HG02840 (cell line): ENCODE measurements around the gene WDR70.
"Not testable (repeated sequence)": the region's sequence is repeated elsewhere in the genome, so short reads cannot be mapped to it uniquely, and the experiment has no call there.

ENCODE experiments used
- ATAC-seq: cut with Tn5 transposase; IDR thresholded peaks from one replicate; pipeline ENCODE4 v1.9.1; 2021; ENCODE audit warnings: mild to moderate bottlenecking, moderate library complexity, moderate number of reproducible peaks; ENCODE audit not compliant: unreplicated experiment, low FRiP score

WDR70 gene

DNA sequence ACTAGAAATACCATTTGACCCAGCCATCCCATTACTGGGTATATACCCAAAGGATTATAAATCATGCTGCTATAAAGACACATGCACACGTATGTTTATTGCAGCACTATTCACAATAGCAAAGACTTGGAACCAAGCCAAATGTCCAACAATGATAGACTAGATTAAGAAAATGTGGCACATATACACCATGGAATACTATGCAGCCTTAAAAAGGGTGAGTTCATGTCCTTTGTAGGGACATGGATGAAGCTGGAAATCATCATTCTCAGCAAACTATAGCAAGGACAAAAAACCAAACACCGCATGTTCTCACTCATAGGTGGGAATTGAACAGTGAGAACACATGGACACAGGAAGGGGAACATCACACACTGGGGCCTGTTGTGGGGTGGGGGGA, 243.2 kb downstream of the WDR70 start:
- ATAC-seq = not testable (repeated sequence)

DNA sequence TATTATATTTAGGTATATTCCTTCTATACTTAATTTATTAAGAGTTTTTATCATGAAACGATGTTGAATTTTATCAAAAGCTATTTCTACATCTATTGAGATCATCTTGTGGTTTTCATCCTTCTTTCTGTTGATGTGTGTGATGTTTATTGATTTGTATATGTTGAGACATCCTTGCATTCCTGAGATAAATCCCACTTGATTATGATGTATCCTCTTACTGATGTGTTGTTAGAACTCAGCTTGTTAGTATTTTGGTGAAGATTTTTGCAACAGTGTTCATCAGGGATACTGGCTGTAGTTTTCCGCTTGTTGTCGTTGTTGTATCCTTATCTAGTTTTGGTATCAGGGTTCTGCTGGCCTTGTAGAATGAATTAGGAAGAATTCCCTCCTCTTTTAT, 247.1 kb downstream of the WDR70 start:
- no peak for ATAC-seq

DNA sequence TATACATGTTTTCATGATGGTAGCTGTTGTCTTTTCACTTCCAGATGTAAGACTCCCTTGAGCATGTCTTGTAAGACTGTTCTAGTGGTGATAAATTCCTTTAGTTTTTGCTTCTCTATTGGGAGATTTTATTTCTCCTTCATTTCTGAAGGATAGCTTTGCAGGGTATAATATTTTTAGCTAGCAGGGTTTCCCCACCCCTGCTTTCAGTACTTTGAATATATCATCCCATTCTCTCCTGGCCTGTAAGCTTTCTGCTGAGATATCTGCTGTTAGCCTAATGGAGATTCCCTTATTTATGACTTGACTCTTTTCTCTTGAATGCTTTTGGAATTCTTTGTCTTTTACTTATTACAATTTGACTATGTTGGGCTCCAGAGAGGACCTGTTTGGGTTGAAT, 249.8 kb downstream of the WDR70 start:
- ATAC-seq = no peak

DNA sequence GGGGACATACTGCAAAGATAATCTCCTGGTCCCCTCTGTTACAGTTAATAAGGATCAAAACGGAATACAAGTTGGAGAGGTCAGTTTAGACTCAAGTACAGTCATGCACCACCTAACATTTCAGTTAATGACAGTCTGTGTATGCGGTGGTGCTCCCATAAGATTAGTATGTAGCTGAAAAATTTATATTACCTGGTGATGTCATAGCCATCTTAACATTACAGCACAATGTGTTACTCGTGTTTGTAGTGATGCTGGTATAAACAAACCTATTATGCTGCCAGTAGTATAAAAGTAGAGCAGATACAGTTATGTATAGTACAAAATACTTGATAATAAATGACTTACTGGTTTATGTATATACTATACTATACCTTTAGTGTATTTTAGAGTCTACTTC, 252.8 kb downstream of the WDR70 start:
- no peak for ATAC-seq

DNA sequence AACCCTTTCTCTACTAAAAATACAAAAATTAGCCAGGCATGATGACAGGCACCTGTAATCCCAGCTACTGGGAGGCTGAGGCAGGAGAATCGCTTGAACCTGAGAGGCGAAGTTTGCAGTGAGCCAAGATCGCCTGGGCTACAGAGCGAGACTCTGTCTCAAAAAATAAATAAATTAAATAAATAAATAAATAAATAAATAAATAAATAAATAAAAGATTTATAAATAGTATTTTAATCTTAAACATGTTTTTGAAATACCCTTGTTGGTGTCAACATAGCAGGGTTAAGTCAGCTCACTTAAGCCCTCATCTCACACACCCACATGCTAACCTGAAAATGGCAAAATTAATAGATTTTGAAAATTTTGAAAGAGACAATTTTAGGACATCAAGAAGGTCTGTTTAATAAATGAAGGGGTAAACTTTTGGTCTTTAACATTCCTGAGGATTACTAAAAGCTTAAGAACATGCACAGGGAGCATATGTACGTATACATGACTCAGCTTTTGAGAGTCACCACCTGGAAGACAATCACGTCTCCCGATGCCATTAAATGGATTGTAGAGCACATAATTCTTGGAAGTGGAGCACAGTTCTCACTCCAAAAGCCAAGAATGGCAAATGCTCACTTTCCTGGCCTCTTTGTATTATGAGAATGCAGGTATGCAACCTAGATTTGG, 258.2 kb downstream of the WDR70 start:
- no peak for ATAC-seq

DNA sequence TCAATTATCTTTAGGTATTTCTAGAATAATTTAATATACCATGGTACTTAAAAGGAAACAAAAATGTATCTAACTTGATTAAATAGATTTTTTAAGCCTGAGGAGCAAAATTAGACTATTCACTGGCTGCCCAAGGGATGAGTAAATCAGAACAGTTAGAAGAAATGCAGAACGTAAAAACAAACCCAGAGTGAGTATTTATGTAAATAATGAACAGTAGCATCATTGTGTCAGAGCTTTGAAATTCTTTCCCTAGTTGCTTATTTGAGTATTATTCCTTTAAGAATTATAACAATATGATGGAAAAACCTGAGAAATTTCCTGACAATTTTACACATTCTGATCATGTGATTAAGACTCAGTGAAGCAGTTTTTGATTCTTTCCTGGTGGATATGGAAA, 259.8 kb downstream of the WDR70 start:
- ATAC-seq = no peak

DNA sequence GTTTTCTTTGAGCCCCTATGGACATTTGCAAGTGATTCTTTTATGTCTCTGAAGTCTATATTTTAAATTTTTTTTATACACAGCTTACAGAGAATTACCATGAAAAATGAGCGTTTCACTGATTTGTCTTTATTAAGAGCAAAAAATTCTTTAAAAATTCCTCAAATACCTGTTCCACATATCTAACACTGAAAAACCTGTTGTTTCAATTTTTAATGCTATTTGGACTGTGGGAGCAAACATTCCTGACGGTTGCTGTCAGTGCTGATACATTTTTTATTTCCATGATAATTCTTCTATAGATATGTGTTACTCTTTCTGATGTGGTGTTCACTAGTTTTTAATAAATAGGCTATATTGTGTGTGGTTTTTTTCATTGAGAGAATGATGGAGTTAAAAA, 261.0 kb downstream of the WDR70 start:
- no peak for ATAC-seq

DNA sequence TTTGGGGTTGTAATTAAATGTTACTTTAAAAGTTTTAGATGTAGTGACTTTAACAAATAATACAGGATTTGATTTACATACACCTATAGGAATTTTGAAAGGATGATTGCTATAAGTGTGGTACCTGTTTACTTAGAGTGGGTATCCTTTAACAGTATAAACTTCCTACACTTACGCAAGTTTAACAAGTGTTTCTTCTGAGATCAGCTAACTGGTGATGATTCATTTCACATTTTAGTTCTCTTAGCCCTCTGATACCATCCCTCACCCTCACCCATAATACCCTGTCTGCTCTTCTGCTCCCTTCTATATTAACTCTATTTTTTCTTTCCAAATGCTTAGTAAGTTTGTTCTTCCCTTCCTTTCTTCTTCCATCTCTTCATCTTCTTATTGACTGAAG, 262.8 kb downstream of the WDR70 start:
- ATAC-seq = no peak

DNA sequence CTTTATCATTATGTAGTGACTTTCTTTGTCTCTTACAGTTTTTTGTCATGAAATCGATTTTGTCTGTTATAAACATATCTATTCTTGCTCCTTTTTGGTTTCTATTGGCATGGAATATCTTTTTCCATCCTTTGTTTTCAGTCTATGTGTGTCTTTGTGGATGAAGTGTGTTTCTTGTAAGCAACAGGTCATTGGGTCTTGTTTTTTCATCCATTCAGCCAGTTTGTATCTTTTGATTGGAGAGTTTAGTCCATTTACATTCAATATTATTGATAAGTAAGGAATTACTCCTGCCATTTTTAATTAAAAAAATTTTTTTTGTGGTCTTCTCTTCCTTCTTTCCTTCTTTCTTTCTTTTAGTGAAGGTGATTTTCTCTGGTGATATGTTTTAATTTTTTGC, 266.6 kb downstream of the WDR70 start:
- no peak for ATAC-seq

DNA sequence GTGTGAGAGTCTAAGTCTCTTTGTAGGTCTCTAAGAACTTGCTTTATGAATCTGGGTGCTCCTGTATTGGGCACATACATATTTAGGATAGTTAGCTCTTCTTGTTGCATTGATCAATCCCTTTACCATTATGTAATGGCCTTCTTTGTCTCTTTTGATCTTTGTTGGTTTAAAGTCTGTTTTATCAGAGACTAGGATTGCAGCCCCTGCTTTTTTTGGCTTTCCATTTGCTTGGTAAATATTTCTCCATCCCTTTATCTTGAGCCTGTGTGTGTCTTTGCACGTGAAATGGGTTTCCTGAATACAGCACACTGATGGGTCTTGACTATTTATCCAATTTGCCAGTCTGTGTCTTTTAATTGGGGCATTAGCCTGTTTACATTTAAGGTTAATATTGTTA, 275.4 kb downstream of the WDR70 start:
- not testable (repeated sequence) for ATAC-seq

DNA sequence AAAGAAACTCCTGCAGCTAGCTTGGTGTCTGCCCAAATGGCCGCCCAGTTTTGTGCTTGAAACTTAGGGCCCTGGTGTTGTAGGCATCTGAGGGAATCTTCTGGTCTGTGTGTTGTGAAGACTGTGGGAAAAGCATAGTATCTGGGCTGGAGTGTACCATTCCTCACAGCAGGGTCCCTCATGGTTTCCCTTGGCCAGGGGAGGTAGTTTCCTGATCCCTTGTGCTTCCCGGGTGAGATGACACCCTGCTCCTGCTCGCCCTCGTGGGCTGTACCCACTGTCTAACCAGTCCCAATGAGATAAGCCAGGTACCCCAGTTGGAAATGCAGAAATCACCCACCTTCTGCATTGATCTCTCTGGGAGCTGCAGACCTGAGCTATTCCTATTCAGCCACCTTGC, 277.9 kb downstream of the WDR70 start:
- no peak for ATAC-seq

DNA sequence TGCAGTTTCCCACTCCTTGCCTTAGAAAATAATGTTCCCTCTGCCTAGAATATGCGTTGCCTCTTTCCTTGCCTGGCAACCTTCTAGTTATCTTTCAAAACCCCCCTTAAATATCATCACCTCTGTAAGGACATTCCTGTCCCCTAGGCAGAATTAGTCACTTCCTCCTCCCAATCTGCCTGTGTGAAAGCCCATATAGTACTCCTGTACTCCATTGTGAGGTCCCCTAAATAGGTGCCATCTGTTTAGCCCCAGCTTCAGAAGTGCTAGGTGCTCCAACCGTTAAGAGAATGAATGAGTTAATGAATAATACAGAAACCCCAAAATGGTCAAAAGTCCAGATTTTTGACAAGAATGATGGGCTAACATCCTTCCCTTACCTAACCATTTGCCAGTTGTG, 279.3 kb downstream of the WDR70 start:
- no peak for ATAC-seq

DNA sequence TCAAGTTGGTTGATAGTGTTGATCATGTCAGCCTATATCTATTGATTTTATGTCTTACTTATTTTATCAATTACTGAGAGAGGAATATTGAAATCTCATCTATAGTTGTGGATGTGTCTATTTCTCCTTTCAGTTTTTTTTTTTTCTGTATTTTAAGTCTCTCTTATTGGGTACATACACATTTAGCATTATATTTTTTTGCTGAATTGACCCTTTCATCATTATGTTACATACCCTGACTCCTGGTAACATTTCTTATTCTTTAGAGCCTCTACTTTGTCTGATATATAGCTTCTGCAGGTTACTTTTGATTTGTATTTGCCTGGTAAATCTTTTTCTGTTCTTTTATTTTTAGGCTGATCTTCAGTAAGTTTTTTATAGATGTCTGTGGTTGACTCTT, 281.2 kb downstream of the WDR70 start:
- ATAC-seq = no peak

DNA sequence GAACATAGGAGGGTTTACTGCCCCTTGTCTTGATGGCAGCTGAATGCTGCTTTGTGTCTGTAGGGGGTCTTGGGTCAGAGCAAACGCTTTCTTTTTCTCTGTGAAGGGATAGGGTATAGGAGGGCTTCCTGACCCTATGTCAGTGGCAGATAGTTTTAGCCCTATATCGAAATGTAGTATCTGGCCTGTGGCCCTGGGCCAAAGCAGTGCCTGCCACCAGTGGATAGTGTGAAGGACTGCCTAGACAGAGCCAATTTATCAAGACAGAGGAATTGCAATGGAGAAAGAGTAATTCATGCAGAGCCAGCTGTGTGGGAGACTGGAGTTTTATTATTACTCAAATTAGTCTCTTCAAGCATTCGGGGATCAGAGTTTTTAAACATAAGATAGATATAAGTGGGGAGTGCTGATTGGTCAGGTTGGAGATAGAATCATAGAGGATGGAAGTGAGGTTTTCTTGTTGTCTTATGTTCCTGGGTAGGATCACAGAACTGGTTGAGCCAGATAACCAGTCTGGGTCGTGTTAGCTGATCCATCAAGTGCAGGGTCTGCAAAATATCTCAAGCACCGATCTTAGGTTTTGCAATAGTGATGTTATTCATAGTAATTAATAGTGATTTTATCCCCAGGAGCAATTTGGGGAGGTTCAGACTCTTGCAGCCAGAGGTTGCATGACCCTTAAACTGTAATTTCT, 282.3 kb downstream of the WDR70 start:
- no peak for ATAC-seq

DNA sequence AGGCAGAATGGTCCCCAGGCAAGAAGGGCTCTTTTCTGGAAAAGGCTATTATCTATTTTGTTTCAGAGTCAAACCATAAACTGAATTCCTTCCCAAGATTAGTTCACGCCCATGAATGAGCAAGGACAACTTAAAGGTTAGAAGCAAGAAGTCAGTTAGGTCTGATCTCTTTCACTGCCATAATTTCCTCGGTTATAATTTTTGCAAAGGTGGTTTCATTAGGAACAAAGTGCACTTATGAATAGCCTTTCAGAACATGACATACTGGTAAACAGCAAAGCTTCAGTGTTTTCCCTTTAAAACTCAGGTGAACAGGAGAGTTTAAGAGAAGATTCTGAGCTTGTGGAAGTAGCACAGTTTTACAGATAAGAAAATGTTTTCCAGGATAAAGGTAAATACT, 282.8 kb downstream of the WDR70 start:
- ATAC-seq = no peak

DNA sequence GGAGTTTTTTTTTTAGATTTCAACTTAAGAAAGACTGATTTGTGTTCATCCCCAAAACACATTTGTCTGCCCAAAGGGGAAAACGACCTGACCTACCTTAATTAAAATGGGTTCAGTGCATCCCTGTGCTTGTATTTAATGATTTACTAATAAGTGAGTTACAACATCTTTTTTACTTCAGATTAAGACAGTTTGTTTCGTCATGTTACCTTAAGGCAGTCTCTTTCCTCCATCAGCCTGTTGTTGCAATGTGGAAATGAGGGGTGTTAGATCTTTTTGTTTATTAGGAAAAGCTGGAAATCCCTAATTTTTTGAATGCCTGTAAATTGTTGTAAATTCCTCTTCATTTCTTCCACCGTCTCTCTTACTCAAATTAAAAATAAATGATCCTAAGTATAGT, 283.2 kb downstream of the WDR70 start:
- ATAC-seq = no peak

DNA sequence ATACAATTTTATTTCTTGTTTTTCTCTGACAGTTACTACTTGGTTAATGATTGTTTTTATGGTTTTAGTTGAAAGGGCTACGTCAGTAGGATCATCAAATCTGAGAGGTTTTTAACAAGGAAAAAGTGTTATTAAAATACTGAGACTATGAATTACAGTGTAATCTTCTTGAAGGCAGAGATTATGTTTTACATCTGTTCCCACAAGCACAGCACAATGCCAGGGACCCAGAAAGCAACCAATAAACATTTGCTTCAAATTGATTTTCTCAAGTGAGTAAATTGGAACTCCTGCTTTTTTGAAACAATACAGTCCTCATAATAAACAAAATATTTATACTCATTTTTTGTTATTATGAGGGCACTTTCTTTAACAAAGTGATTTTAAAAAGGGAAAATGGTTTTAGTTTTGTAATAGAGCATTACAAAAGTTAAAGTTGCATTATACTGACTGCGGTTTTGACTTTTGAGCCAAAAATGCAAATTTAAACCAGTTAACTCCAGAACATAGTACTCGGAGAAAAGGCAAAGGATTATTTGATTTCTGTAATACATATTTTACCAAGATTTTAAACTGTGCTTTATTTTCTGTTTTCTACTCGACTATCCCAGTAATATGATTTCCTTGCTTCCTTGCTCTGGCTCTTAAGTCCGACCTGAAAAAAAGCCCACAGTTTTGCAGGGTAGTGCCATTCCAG, 283.8 kb downstream of the WDR70 start:
- ATAC-seq = no peak

DNA sequence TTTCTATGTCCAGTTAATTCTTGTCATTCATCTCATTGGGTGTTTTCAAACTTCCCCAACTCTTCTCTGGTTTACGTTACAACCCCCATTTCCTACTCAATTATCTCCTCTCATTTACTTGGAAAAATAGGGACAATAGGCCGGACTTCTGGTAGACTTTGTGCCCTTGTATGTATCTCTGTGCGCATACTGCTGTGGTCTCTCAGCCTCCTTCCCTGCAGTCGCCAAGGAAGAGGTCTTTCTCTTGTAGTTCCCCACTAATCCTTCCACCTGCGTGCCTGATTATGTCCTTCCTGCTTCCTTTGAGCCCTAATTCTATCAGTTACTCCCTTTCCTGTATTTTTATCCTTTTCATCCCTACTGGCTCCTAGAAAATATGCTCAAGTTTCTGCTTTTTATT, 284.4 kb downstream of the WDR70 start:
- no peak for ATAC-seq

DNA sequence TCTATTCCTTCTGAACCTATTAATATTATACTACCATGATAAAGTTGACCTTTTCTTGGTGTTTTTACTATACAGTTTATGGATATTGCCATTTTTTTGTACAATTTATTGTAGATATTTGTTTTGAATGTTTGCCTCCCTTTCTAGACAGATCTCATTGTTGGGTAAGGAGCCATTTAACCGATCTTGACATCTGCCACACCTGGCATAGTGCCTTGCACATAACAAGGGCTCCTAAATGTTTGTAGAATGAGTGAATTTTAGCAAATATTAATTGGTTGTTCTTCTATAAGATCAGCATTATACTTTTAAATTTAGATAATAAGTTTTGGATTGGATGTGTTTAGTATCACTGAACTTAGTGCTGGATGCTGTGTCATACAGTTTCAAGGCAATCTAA, 285.4 kb downstream of the WDR70 start:
- no peak for ATAC-seq

DNA sequence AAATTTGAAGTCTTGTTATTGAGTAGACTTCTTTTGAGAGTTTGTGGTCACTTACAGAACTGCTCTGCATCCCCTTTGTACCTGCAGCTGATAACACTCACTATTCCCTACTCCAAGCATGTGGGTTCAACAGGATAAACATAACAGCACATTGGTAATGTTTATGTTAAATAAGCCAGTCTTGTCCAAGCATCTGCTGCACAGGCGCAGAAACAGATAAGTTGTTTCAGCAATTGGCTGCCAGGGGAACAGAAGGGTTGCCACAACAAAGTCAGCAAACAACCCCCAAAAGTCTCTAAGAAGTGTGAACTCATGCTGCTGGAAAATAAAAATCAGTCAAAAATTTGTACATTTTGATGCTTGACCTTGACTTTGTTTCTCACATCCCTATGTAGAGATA, 286.2 kb downstream of the WDR70 start:
- ATAC-seq = no peak

DNA sequence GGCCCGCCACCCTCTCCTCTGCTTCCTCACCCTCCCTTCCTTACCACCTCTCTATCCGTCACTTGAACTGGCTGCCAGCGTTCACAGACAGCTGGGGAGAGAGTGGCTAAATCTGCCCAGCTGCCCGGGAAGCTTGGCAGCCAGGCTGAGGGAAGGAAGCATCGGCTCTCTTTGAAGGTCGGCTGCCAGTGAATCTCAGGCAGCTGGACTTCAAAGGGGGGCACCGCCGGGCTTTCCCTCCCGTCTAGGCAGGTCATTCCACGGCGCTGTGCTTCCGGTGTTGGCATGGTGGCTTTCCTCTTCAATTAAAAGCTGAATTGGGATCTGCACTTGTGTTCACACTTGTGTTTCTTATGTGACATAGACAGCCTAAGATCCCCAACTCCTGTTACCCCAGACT, 286.8 kb downstream of the WDR70 start:
- no peak for ATAC-seq

DNA sequence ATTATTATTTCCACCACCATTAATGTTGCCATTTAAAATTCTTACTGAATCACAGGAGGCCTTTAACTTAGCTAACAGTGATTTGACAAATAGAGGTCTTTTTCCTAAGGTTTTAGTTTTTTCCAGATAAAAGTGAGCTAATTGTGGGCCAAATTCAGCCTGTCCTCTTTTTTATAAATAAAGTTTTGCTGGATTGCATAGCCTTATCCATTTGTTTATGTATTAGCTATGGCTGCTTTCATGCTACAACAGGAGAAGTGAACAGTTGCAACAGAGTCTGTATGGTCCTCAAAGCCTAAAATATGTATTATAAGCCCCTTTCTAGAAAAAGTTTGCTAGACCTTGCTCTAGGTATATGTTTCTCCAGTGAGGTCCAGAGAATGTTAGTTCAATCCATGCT, 288.3 kb downstream of the WDR70 start:
- no peak for ATAC-seq
